Sigmoid colon (tissue), 7 donors: ENCODE measurements around the gene CFAP141. TPM values are rescaled to one million over a fixed set of nuclear protein-coding genes. Genes with fewer than 3 reads are reported as not detected.

Source experiments
- DNase-seq: peaks from one replicate; pipeline ENCODE4 v3.0.0-alpha.2; 2019
- H3K27ac ChIP-seq, 4 donors: fragments of 200-600 bp; sonication (generic); one replicate each; pipeline ENCODE4 v1.5.1; 2016 to 2019; ENCODE audit warnings: mild to moderate bottlenecking in 1 of 4
- H3K27me3 ChIP-seq, 3 donors: fragments of 200-600 bp; sonication (generic); one replicate each; pipeline ENCODE4 v1.5.1; 2019; ENCODE audit warnings: mild to moderate bottlenecking in 1 of 3
- H3K36me3 ChIP-seq, 4 donors: fragments of 200-600 bp; sonication (generic); one replicate each; pipeline ENCODE4 v1.5.1; 2016 to 2019
- H3K4me1 ChIP-seq, 4 donors: fragments of 200-600 bp; sonication (generic); one replicate each; pipeline ENCODE4 v1.5.1; 2017 to 2019
- H3K4me3 ChIP-seq, 4 donors: fragments of 200-600 bp; sonication (generic); one replicate each; pipeline ENCODE4 v1.5.1; 2017 to 2019; ENCODE audit warnings: mild to moderate bottlenecking in 2 of 4, moderate library complexity in 1 of 4
- H3K9me3 ChIP-seq, 4 donors: fragments of 200-600 bp in 3 of 4; sonication (generic) in 3 of 4; one replicate each; pipeline versions ENCODE4 v1.5.1 to v1.6.1; 2013 to 2019
- EP300 ChIP-seq, 4 donors: sonication (generic); formaldehyde crosslinking; IDR thresholded peaks; one replicate each; pipeline ENCODE4 v1.6.1; 2017; ENCODE audit warnings: antibody characterized with exemption in 4 of 4
- POLR2A ChIP-seq, 2 donors: fragments of 450-650 bp; IDR thresholded peaks; one replicate each; pipeline ENCODE4 v1.6.1; 2016; ENCODE audit warnings: antibody characterized with exemption in 2 of 2, mild to moderate bottlenecking in 2 of 2, moderate library complexity in 2 of 2
- POLR2AphosphoS5 ChIP-seq, 4 donors: sonication (generic); formaldehyde crosslinking; IDR thresholded peaks; one replicate each; pipeline ENCODE4 v1.6.1; 2017; ENCODE audit warnings: antibody characterized with exemption in 4 of 4
- WGBS, 2 donors: extraction: QIAGEN DNeasy Blood & Tissue Kit; methylation state at CpG; one replicate each; pipeline ENCODE4 v1.1.7; 2013; 5-methylcytosine and 5-hydroxymethylcytosine counted together
- intact Hi-C: fragments of 100-400 bp; cut with DNase I; formaldehyde crosslinking; loops from one replicate; pipeline ENCODE4 v1.15.1; 2023
- polyA plus RNA-seq, 3 donors: library from polyadenylated mRNA; stranded (reverse); fragments of 200-250 nt; gene quantifications; one replicate each; pipeline ENCODE4 v1.2.3, GENCODE V29; 2013
- total RNA-seq, 4 donors: library from RNA; depleted of rRNA; stranded (reverse); fragments of >200 nt; gene quantifications; one replicate each; pipeline ENCODE4 v1.1.0, GENCODE V29; 2016
- TF ChIP-seq, protein P1 (sequence below), 4 experiments: fragments of 450-650 bp in 3 of 4; fragments of 200-600 bp in 1 of 4; IDR thresholded peaks; one replicate each; pipeline ENCODE4 v1.5.1; 2016 to 2019; ENCODE audit warnings: antibody characterized with exemption in 4 of 4, mild to moderate bottlenecking in 3 of 4, moderate library complexity in 2 of 4
- donor health status: healthy with polysubstance abuse.
- donor health status: Bipolar disorder and iron deficiency.
- donor health status: healthy.

The CFAP141 gene
- total and polyA plus RNA-seq, 7 donors, result not detected

DNA sequence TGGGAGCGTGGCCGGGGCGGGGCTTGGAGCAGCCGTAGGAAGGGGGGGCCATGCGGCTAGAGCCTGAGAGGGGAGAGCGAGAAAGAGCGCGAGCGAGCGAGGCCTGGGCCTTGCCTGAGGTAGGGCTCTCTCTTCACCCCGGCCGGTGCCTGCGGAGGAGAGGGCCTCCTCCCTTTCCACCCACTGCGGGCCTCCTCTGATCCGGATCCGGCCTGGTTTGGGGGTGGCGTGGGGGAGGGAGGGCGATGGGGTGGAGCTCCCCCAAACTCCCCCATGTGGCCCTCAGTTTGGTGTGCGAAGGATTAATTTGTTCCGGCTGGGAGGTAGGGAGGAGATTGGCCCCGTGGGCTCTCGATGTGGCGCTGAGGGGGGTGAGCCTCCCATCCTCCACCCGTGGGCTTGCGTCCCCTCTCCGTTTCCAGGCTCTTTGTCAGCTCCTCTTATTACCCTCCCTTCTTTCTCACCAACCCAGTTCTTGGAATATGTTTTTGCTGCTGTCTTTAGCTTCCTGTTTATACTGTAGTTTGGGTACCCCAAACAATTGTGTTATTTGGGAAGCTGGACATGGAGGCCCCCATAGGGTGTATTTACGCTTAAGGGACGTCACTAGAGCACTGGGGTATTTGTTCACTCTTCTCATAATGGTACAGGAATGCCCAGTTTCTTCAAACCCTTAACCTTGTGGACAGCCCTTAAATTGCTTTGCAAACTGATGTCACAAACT, 15.3 kb upstream of the CFAP141 start:
- Histone ChIP-seq H3K27ac (peak overlapping the region; percentile 97 to 99 (median 98)), H3K9me3 (no peaks in the 10 kb centered on the region), H3K36me3 (peaks cover 7 to 42% (median 10%) of the 10 kb centered on the region in 4 donors), H3K4me3 (peak overlapping the region; percentile 55 to 82 (median 78)), H3K27me3 (no peaks in the 10 kb centered on the region), H3K4me1 (peaks cover 0 to 59% (median 55%) of the 10 kb centered on the region in 4 donors)
- DNase-seq, result peak; percentile 83
- 0 to 1% methylated on average over 28 of the region's 28 CpGs for WGBS, 2 donors
- intact Hi-C loops, result loop anchor here (2.0 kb wide), 1 partner anchor 39 kb away; no protein-coding TSS in a partner anchor
- TF ChIP-seq EP300 (IDR thresholded peaks at IDR 0.05) (no peak), POLR2A (IDR thresholded peaks at IDR 0.05) (no peak), POLR2AphosphoS5 (IDR thresholded peaks at IDR 0.05) (no peak)
- TF ChIP-seq, protein P1, sequence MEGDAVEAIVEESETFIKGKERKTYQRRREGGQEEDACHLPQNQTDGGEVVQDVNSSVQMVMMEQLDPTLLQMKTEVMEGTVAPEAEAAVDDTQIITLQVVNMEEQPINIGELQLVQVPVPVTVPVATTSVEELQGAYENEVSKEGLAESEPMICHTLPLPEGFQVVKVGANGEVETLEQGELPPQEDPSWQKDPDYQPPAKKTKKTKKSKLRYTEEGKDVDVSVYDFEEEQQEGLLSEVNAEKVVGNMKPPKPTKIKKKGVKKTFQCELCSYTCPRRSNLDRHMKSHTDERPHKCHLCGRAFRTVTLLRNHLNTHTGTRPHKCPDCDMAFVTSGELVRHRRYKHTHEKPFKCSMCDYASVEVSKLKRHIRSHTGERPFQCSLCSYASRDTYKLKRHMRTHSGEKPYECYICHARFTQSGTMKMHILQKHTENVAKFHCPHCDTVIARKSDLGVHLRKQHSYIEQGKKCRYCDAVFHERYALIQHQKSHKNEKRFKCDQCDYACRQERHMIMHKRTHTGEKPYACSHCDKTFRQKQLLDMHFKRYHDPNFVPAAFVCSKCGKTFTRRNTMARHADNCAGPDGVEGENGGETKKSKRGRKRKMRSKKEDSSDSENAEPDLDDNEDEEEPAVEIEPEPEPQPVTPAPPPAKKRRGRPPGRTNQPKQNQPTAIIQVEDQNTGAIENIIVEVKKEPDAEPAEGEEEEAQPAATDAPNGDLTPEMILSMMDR (IDR thresholded peaks at IDR 0.05), result no peak

DNA sequence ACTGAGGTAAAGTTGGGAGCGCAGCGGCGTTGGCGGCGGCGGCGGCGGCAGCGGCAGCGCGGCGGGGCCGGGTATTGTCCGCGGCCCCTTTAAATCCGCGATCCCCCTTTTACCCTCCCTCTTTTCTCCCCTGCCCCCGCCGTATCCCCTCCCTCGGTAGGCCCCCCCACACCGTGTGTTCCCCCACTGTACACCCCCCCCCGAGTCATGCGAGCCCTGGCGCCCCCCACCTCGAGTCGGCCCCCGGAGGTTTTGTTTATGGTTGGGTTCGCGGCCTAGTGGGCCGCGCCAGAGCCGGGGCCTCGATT, 14.8 kb upstream of the CFAP141 start:
- no peak for DNase-seq
- H3K27me3 ChIP-seq, result no peaks in the 10 kb centered on the region
- no peaks in the 10 kb centered on the region for H3K9me3 ChIP-seq
- H3K4me1 ChIP-seq, result peaks cover 0 to 59% (median 56%) of the 10 kb centered on the region in 4 donors
- peak overlapping the region; percentile 55 to 82 (median 78) for H3K4me3 ChIP-seq
- TF ChIP-seq EP300 (IDR thresholded peaks at IDR 0.05) (no peak), POLR2A (IDR thresholded peaks at IDR 0.05) (peak in 1 of 2 donors; percentile 34), POLR2AphosphoS5 (IDR thresholded peaks at IDR 0.05) (no peak)
- intact Hi-C loops, result loop anchor here (2.0 kb wide), 1 partner anchor 38 kb away; no protein-coding TSS in a partner anchor
- 0% methylated on average over 23 to 33 of the region's 33 CpGs for WGBS, 2 donors
- peak overlapping the region; percentile 97 to 99 (median 98) for H3K27ac ChIP-seq
- peaks cover 7 to 38% (median 10%) of the 10 kb centered on the region in 4 donors for H3K36me3 ChIP-seq

DNA sequence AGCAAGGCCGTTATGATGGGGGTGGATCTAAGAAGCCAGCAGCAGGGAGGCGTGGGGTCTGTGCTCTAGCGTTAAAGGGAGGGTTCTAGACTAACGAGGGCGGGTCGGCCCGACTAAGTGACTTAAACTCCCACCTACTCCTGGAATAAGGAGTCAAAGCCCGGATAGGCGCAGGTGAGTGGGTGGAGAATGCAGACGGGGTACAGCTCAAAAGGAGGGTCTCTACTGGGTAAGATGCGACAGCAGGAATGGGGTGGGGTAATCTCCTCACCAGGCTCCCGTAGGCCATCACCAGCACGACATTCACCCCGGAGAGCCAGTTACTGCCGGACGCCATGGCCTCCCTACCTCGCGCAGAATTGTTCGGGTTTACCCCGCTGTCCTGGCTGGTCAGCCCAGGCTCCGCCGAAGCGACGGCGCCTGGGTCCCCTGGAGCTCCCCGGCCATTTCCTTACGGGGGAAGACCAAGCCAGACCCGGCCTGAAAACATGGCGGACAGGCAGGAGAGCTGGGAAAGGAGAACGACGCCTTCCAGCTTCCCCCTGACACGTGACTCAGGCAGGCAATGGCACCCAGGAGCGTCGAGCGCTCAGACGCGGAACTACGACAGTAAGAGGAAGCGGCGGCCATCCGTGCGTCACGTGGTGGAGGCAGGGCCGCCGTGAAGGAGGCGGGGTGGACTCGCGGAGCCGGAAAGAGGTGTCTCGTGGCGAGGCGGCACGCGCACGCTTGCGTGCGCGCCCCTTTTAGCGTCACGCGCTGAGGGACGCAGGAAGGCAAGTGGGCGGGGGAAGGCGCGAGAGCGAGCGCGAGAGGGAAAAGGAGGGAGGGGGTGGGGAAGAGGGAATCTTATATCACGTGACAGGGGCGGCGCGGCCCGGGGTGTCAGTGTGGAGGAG, 14.2 kb upstream of the CFAP141 start, which contains the start of gene UBAP2L:
TSS of gene UBAP2L (plus strand) at position 885 of the 899 bp plus-strand sequence. CDS start 4,169 bp downstream, outside the sequence.
- Histone ChIP-seq H3K27me3 (no peaks in the 10 kb centered on the region), H3K36me3 (peaks cover 7 to 32% (median 10%) of the 10 kb centered on the region in 4 donors), H3K4me3 (peak within 1 kb of the TSS; percentile 55 to 82 (median 81)), H3K4me1 (peaks cover 0 to 59% (median 56%) of the 10 kb centered on the region in 4 donors), H3K9me3 (no peaks in the 10 kb centered on the region), H3K27ac (peak within 1 kb of the TSS; percentile 97 to 99 (median 98))
- WGBS, 2 donors, result 0% methylated on average over 73 of the region's 73 CpGs
- peak; percentile 100 for DNase-seq
- peak; percentile 50 to 71 for TF ChIP-seq POLR2A (IDR thresholded peaks at IDR 0.05)
- TF ChIP-seq POLR2AphosphoS5 (IDR thresholded peaks at IDR 0.05), result peak; percentile 85 to 98 (median 93)
- TF ChIP-seq, protein P1 (IDR thresholded peaks at IDR 0.05), result no peak
- peak in 3 of 4 donors; percentile 70 to 100 (median 71) for TF ChIP-seq EP300 (IDR thresholded peaks at IDR 0.05)
- intact Hi-C loops, result loop anchor here (2.0 kb wide), 1 partner anchor 38 kb away; no protein-coding TSS in a partner anchor

DNA sequence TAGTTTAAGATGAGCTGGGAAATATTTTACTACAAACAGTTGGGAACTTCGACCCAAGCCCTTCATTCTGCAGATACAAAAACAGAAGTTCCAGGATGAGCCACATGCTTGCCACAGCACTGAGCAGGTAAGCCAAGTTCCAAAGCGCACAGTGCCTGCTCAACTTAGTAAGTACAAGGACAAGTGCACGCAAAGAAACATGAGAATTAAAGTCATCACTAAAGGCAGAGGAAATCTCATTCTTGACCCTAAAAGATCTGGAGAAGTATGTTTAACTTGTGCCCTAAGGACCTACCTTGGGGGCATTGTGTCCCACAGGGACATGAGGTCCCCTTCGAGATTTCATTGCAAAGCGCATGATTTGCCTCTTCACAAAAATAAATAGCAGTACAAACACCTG, 13.4 kb upstream of the CFAP141 start:
- intact Hi-C loops, result no loop called here
- Histone ChIP-seq H3K4me1 (peaks cover 0 to 58% (median 52%) of the 10 kb centered on the region in 4 donors), H3K36me3 (peaks cover 7 to 30% (median 10%) of the 10 kb centered on the region in 4 donors), H3K27me3 (no peaks in the 10 kb centered on the region), H3K4me3 (peak overlapping the region; percentile 55 to 82 (median 81)), H3K9me3 (no peaks in the 10 kb centered on the region), H3K27ac (peak overlapping the region; percentile 97 to 99 (median 98))
- DNase-seq, result no peak
- TF ChIP-seq POLR2A (IDR thresholded peaks at IDR 0.05) (no peak), EP300 (IDR thresholded peaks at IDR 0.05) (no peak), POLR2AphosphoS5 (IDR thresholded peaks at IDR 0.05) (no peak)
- TF ChIP-seq, protein P1 (IDR thresholded peaks at IDR 0.05), result no peak
- 5 to 17% methylated on average over 5 of the region's 5 CpGs for WGBS, 2 donors
